ENCODE measurements around the gene VEGFC. TPM values are rescaled to one million over a fixed set of nuclear protein-coding genes. Genes with fewer than 3 reads are reported as not detected.

Gene VEGFC
- polyA plus RNA-seq, 2 donors, result 1.3 to 2.3 TPM

- Histone ChIP-seq H3K9me3 (ENCODE audit: control insufficient read depth in 2 of 2, insufficient read depth in 1 of 2, low read depth in 1 of 2, low read length in 1 of 2) (no peaks in the 10 kb centered on the region), H3K4me1 (ENCODE audit: control insufficient read depth in 2 of 2, insufficient read depth in 2 of 2, low read length in 1 of 2) (no peaks in the 10 kb centered on the region), H3K27ac (ENCODE audit: low read depth in 2 of 2, low read length in 1 of 2) (no peak overlapping the region), H3K27me3 (ENCODE audit: control insufficient read depth in 1 of 2, insufficient read depth in 2 of 2, low read length in 2 of 2) (no peaks in the 10 kb centered on the region), H3K36me3 (ENCODE audit: control insufficient read depth in 2 of 2, insufficient read depth in 2 of 2, low read length in 1 of 2) (no peaks in the 10 kb centered on the region), H3K4me3 (ENCODE audit: low read depth in 1 of 2, low read length in 2 of 2) (no peak overlapping the region)
- WGBS, 2 donors, result 62 to 63% methylated on average over 8 of the region's 8 CpGs
These were observed 147.3 kb downstream of the VEGFC start for GRCh38 chr4:176645246-176645960.

- H3K27ac ChIP-seq (ENCODE audit: low read depth in 2 of 2, low read length in 1 of 2), result no peak overlapping the region
- H3K9me3 ChIP-seq (ENCODE audit: control insufficient read depth in 2 of 2, insufficient read depth in 1 of 2, low read depth in 1 of 2, low read length in 1 of 2), result no peaks in the 10 kb centered on the region
- no peaks in the 10 kb centered on the region for H3K36me3 ChIP-seq (ENCODE audit: control insufficient read depth in 2 of 2, insufficient read depth in 2 of 2, low read length in 1 of 2)
- H3K4me1 ChIP-seq (ENCODE audit: control insufficient read depth in 2 of 2, insufficient read depth in 2 of 2, low read length in 1 of 2), result no peaks in the 10 kb centered on the region
- WGBS, 2 donors, result 49 to 55% methylated on average over 2 of the region's 2 CpGs
- H3K4me3 ChIP-seq (ENCODE audit: low read depth in 1 of 2, low read length in 2 of 2), result no peak overlapping the region
- no peaks in the 10 kb centered on the region for H3K27me3 ChIP-seq (ENCODE audit: control insufficient read depth in 1 of 2, insufficient read depth in 2 of 2, low read length in 2 of 2)
These were observed 150.2 kb downstream of the VEGFC start for GRCh38 chr4:176642472-176642871.

GRCh38 chr4:176641237-176641636 lies 151.5 kb downstream of the VEGFC start:
- no peaks in the 10 kb centered on the region for H3K36me3 ChIP-seq (ENCODE audit: control insufficient read depth in 2 of 2, insufficient read depth in 2 of 2, low read length in 1 of 2)
- no peaks in the 10 kb centered on the region for H3K4me1 ChIP-seq (ENCODE audit: control insufficient read depth in 2 of 2, insufficient read depth in 2 of 2, low read length in 1 of 2)
- H3K4me3 ChIP-seq (ENCODE audit: low read depth in 1 of 2, low read length in 2 of 2), result no peak overlapping the region
- H3K27ac ChIP-seq (ENCODE audit: low read depth in 2 of 2, low read length in 1 of 2), result no peak overlapping the region
- no peaks in the 10 kb centered on the region for H3K27me3 ChIP-seq (ENCODE audit: control insufficient read depth in 1 of 2, insufficient read depth in 2 of 2, low read length in 2 of 2)
- H3K9me3 ChIP-seq (ENCODE audit: control insufficient read depth in 2 of 2, insufficient read depth in 1 of 2, low read depth in 1 of 2, low read length in 1 of 2), result no peaks in the 10 kb centered on the region
- WGBS, 2 donors, result 74 to 75% methylated on average over 3 of the region's 3 CpGs

GRCh38 chr4:176638992-176639391 lies 153.7 kb downstream of the VEGFC start:
- no peaks in the 10 kb centered on the region for H3K27me3 ChIP-seq (ENCODE audit: control insufficient read depth in 1 of 2, insufficient read depth in 2 of 2, low read length in 2 of 2)
- H3K9me3 ChIP-seq (ENCODE audit: control insufficient read depth in 2 of 2, insufficient read depth in 1 of 2, low read depth in 1 of 2, low read length in 1 of 2), result no peaks in the 10 kb centered on the region
- H3K4me1 ChIP-seq (ENCODE audit: control insufficient read depth in 2 of 2, insufficient read depth in 2 of 2, low read length in 1 of 2), result no peaks in the 10 kb centered on the region
- H3K27ac ChIP-seq (ENCODE audit: low read depth in 2 of 2, low read length in 1 of 2), result no peak overlapping the region
- 92 to 93% methylated on average over 2 of the region's 2 CpGs for WGBS, 2 donors
- no peak overlapping the region for H3K4me3 ChIP-seq (ENCODE audit: low read depth in 1 of 2, low read length in 2 of 2)
- no peaks in the 10 kb centered on the region for H3K36me3 ChIP-seq (ENCODE audit: control insufficient read depth in 2 of 2, insufficient read depth in 2 of 2, low read length in 1 of 2)

GRCh38 chr4:176636292-176636691 lies 156.4 kb downstream of the VEGFC start:
- H3K27me3 ChIP-seq (ENCODE audit: control insufficient read depth in 1 of 2, insufficient read depth in 2 of 2, low read length in 2 of 2), result no peaks in the 10 kb centered on the region
- H3K27ac ChIP-seq (ENCODE audit: low read depth in 2 of 2, low read length in 1 of 2), result no peak overlapping the region
- H3K36me3 ChIP-seq (ENCODE audit: control insufficient read depth in 2 of 2, insufficient read depth in 2 of 2, low read length in 1 of 2), result no peaks in the 10 kb centered on the region
- no peak overlapping the region for H3K4me3 ChIP-seq (ENCODE audit: low read depth in 1 of 2, low read length in 2 of 2)
- H3K4me1 ChIP-seq (ENCODE audit: control insufficient read depth in 2 of 2, insufficient read depth in 2 of 2, low read length in 1 of 2), result no peaks in the 10 kb centered on the region
- WGBS, 2 donors, result 61 to 72% methylated on average over 1 of the region's 1 CpG
- H3K9me3 ChIP-seq (ENCODE audit: control insufficient read depth in 2 of 2, insufficient read depth in 1 of 2, low read depth in 1 of 2, low read length in 1 of 2), result peaks cover 0 to 2% of the 10 kb centered on the region in 2 donors

- Histone ChIP-seq H3K27me3 (ENCODE audit: control insufficient read depth in 1 of 2, insufficient read depth in 2 of 2, low read length in 2 of 2) (no peaks in the 10 kb centered on the region), H3K9me3 (ENCODE audit: control insufficient read depth in 2 of 2, insufficient read depth in 1 of 2, low read depth in 1 of 2, low read length in 1 of 2) (peaks cover 0 to 2% of the 10 kb centered on the region in 2 donors), H3K36me3 (ENCODE audit: control insufficient read depth in 2 of 2, insufficient read depth in 2 of 2, low read length in 1 of 2) (no peaks in the 10 kb centered on the region), H3K4me1 (ENCODE audit: control insufficient read depth in 2 of 2, insufficient read depth in 2 of 2, low read length in 1 of 2) (no peaks in the 10 kb centered on the region), H3K4me3 (ENCODE audit: low read depth in 1 of 2, low read length in 2 of 2) (no peak overlapping the region), H3K27ac (ENCODE audit: low read depth in 2 of 2, low read length in 1 of 2) (no peak overlapping the region)
- 49 to 53% methylated on average over 8 of the region's 8 CpGs for WGBS, 2 donors
These were observed 157.1 kb downstream of the VEGFC start for GRCh38 chr4:176635372-176636261.
